K562 (cell line): ENCODE results near the gene SAMD10. TPM values are rescaled to one million over a fixed set of nuclear protein-coding genes. Genes with fewer than 3 reads are reported as not detected.

Experiments
- CSDE1 ChIP-seq, 2 experiments: fragments of 450-650 bp; IDR thresholded peaks; 2 replicates each; pipeline ENCODE4 v1.6.1; 2016; ENCODE audit warnings: mild to moderate bottlenecking in 1 of 2
- E2F1 ChIP-seq: sonication (generic); formaldehyde crosslinking; IDR thresholded peaks from 2 replicates; pipeline ENCODE4 v1.8.1; 2023; ENCODE audit warnings: mild to moderate bottlenecking, missing genetic modification reagents, moderate library complexity
- E2F5 ChIP-seq: sonication (generic); formaldehyde crosslinking; IDR thresholded peaks from 2 replicates; pipeline ENCODE4 v1.8.0; 2022; ENCODE audit warnings: mild to moderate bottlenecking, missing genetic modification reagents
- FOXK2 ChIP-seq, 2 experiments: fragments of 450-650 bp; IDR thresholded peaks in 1 of 2; conservative IDR thresholded peaks in 1 of 2; 2 replicates each; pipeline ENCODE4 v1.6.1; 2016; ENCODE audit warnings: low read depth in 2 of 2, mild to moderate bottlenecking in 1 of 2
- HIVEP1 ChIP-seq: fragments of 250-450 bp; sonication (Bioruptor Pico); IDR thresholded peaks from 2 replicates; pipeline ENCODE4 v1.4.0; 2020; ENCODE audit warnings: mild to moderate bottlenecking
- HSF4 ChIP-seq: fragments of 250-450 bp; sonication (Bioruptor Pico); IDR thresholded peaks from 2 replicates; pipeline ENCODE4 v2.1.2; 2022; ENCODE audit warnings: mild to moderate bottlenecking, moderate library complexity, borderline replicate concordance
- ILF3 ChIP-seq: fragments of 450-650 bp; IDR thresholded peaks from 2 replicates; pipeline ENCODE4 v1.6.1; 2018; ENCODE audit warnings: antibody characterized with exemption, mild to moderate bottlenecking, moderate library complexity, borderline replicate concordance
- KDM1A ChIP-seq, 2 experiments: fragments of 450-650 bp; IDR thresholded peaks; 2 replicates each; pipeline ENCODE4 v1.6.1; 2016; ENCODE audit warnings: mild to moderate bottlenecking in 2 of 2
- MAZ ChIP-seq, 2 experiments: fragments of 450-650 bp in 1 of 2; sonication (generic) in 1 of 2; formaldehyde crosslinking; IDR thresholded peaks in 1 of 2; conservative IDR thresholded peaks in 1 of 2; 2 replicates each; pipeline versions ENCODE4 v1.4.0 to v1.5.0; 2020; ENCODE audit warnings: mild to moderate bottlenecking in 1 of 2, missing genetic modification reagents in 1 of 2
- MBD2 ChIP-seq: sonication (generic); IDR thresholded peaks from 2 replicates; pipeline ENCODE4 v1.6.1; 2016; ENCODE audit warnings: low read depth, borderline replicate concordance
- MTF1 ChIP-seq: fragments of 250-450 bp; sonication (Bioruptor Pico); IDR thresholded peaks from 2 replicates; pipeline ENCODE4 v1.9.0; 2021; ENCODE audit warnings: moderate library complexity, mild to moderate bottlenecking, inconsistent platforms, borderline replicate concordance
- RBFOX2 ChIP-seq: fragments of 200-400 bp; formaldehyde crosslinking; IDR thresholded peaks from 2 replicates; pipeline ENCODE4 v1.6.1; 2017; ENCODE audit warnings: low read depth, mild to moderate bottlenecking, low read length, moderate library complexity
- RBM15 ChIP-seq: fragments of 200-400 bp; formaldehyde crosslinking; IDR thresholded peaks from 2 replicates; pipeline ENCODE4 v1.6.1; 2018; ENCODE audit warnings: mild to moderate bottlenecking, low read length, moderate library complexity; ENCODE audit not compliant: insufficient read depth
- SAFB2 ChIP-seq: fragments of 200-400 bp; formaldehyde crosslinking; IDR thresholded peaks from 2 replicates; pipeline ENCODE4 v1.6.1; 2018; ENCODE audit warnings: borderline replicate concordance, low read length, low read depth, moderate library complexity; ENCODE audit not compliant: severe bottlenecking
- TGIF2 ChIP-seq: sonication (generic); formaldehyde crosslinking; IDR thresholded peaks from 2 replicates; pipeline ENCODE4 v1.8.1; 2022; ENCODE audit warnings: mild to moderate bottlenecking, missing genetic modification reagents, moderate library complexity
- USF1 ChIP-seq: sonication (generic); formaldehyde crosslinking; IDR thresholded peaks from 2 replicates; pipeline ENCODE4 v1.9.0; 2022; ENCODE audit warnings: mild to moderate bottlenecking, missing genetic modification reagents
- ZBED1 ChIP-seq: IDR thresholded peaks from 2 replicates; pipeline ENCODE4 v1.6.1; 2014
- ZBTB26 ChIP-seq: fragments of 450-650 bp; formaldehyde crosslinking; IDR thresholded peaks from 2 replicates; pipeline ENCODE4 v1.4.0; 2022; ENCODE audit warnings: missing genetic modification characterization
- ZNF146 ChIP-seq: IDR thresholded peaks from one replicate; pipeline ENCODE4 v1.6.1; 2018; ENCODE audit warnings: missing compliant biosample characterization; ENCODE audit not compliant: unreplicated experiment
- ZNF217 ChIP-seq: sonication (generic); formaldehyde crosslinking; IDR thresholded peaks from 2 replicates; pipeline ENCODE4 v1.8.0; 2022; ENCODE audit warnings: mild to moderate bottlenecking, missing genetic modification reagents
- ZNF644 ChIP-seq: fragments of 200-800 bp; sonication (Bioruptor generic); IDR thresholded peaks from 2 replicates; pipeline ENCODE4 v1.6.1; 2016; ENCODE audit warnings: low read depth, missing genetic modification characterization, missing compliant biosample characterization
- ZNF740 ChIP-seq, 3 experiments: fragments of 200-800 bp in 1 of 3; sonication (Bioruptor generic) in 1 of 3; sonication (generic) in 1 of 3; formaldehyde crosslinking in 1 of 3; IDR thresholded peaks; 2 replicates each; pipeline versions ENCODE4 v1.6.1 to v1.8.0; 2016 to 2022; ENCODE audit warnings: mild to moderate bottlenecking in 2 of 3, missing compliant biosample characterization in 2 of 3, missing genetic modification characterization in 2 of 3, missing genetic modification reagents in 1 of 3
- polyA plus RNA-seq, 8 experiments: library from polyadenylated mRNA; depleted of rRNA in 4 of 8; stranded (reverse) in 5 of 8; unstranded in 3 of 8; fragments of >200 nt; fragmentation: Nextera tagmentation in 2 of 8; fragmentation: Illumina TruSeq in 1 of 8; extraction: Ambion mirVana in 2 of 8; extraction: Trizol in 1 of 8; gene quantifications; 2 replicates each; pipeline versions ENCODE4 v1.2.1 to v1.2.3, GENCODE V29; 2011 to 2014; ENCODE audit warnings: inconsistent platforms in 1 of 8, missing spikeins in 1 of 8
- total RNA-seq, 7 experiments: library from RNA; depleted of rRNA in 6 of 7; stranded (reverse); fragments of >200 nt in 6 of 7; fragmentation: Illumina TruSeq in 2 of 7; extraction: Trizol in 2 of 7; gene quantifications; 2 replicates each; pipeline versions ENCODE4 v1.2.1 to v1.2.3, GENCODE V29; 2011 to 2021; ENCODE audit warnings: low replicate concordance in 1 of 7

SAMD10 gene
- total and polyA plus RNA-seq, 9 of the 15 experiments (the other 6 are each of a cell fraction or from before 2014, with no cell fraction given) = 0.37 to 15.2 (median 4.8) TPM

- no peak for TF ChIP-seq HSF4
- no peak for TF ChIP-seq RBM15
- TF ChIP-seq ZNF217 = no peak
- no peak for TF ChIP-seq SAFB2
- peak; percentile 79 to 82 for TF ChIP-seq FOXK2 (conservative IDR thresholded peaks at IDR 0.05 in 1 of 2, IDR thresholded peaks at IDR 0.05 in 1 of 2; ENCODE audit: low read depth in 2 of 2)
- no peak for TF ChIP-seq MTF1 (CRISPR knock-in tag)
- TF ChIP-seq E2F1 (CRISPR knock-in tag) = peak; percentile 18; the same call in 1 of the 2 replicates
- TF ChIP-seq E2F5 (CRISPR knock-in tag) = no peak; the same call in 1 of the 2 replicates
- no peak for TF ChIP-seq HIVEP1
- peak; percentile 72 to 93 for TF ChIP-seq MAZ (CRISPR knock-in tag; conservative IDR thresholded peaks at IDR 0.05 in 1 of 2, IDR thresholded peaks at IDR 0.05 in 1 of 2)
- TF ChIP-seq RBFOX2 = peak; percentile 89
- no peak for TF ChIP-seq KDM1A (IDR thresholded peaks at IDR 0.05)
- peak; percentile 72; the same call in 1 of the 2 replicates for TF ChIP-seq ZBED1
- no peak for TF ChIP-seq ZNF146 (CRISPR knock-in tag)
- no peak for TF ChIP-seq TGIF2 (CRISPR knock-in tag)
- TF ChIP-seq MBD2 = peak; percentile 81
- TF ChIP-seq USF1 = peak; percentile 53; the same call in 1 of the 2 replicates
- TF ChIP-seq ZNF644 = no peak
- no peak for TF ChIP-seq ZBTB26 (CRISPR knock-in tag)
- TF ChIP-seq CSDE1 (IDR thresholded peaks at IDR 0.05) = peak in 1 of 2 experiments; percentile 64; a peak in 1 of 4 replicates
- no peak for TF ChIP-seq ZNF740 (CRISPR knock-in tag; IDR thresholded peaks at IDR 0.05)
- TF ChIP-seq ZNF740 (tag; IDR thresholded peaks at IDR 0.05) = no peak
- no peak for TF ChIP-seq ILF3
These were observed 1.6 kb upstream of the SAMD10 start, which contains the start of gene PRPF6 (continued) for GRCh38 chr20:63980806-63981728.
